HG02798 (cell line): ENCODE data around the gene NAV2.

ENCODE experiments used
- ATAC-seq: cut with Tn5 transposase; IDR thresholded peaks from one replicate; pipeline ENCODE4 v1.9.1; 2021; ENCODE audit warnings: mild to moderate bottlenecking; ENCODE audit not compliant: unreplicated experiment, poor library complexity

NAV2 gene

DNA sequence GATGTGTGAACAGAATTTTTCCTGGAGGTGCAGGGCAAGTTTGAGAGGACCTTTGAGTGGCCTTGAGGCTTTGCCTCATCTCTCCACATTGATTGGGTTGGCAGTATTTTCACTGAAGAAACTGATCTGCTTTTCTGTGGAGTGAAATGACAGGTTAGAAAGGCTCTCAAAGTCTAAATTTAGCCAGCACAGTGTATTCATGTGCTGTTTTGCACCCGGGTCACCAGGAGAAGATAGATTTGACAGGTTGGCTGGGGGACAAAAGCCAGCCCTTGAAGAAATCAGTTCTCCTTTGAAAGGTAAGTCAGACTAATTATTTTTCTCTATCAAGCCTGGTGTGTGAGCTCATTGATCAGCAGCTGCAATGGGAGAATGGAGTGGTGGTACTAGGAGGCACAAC lies 294.7 kb downstream of the NAV2 start:
- ATAC-seq, result no peak

DNA sequence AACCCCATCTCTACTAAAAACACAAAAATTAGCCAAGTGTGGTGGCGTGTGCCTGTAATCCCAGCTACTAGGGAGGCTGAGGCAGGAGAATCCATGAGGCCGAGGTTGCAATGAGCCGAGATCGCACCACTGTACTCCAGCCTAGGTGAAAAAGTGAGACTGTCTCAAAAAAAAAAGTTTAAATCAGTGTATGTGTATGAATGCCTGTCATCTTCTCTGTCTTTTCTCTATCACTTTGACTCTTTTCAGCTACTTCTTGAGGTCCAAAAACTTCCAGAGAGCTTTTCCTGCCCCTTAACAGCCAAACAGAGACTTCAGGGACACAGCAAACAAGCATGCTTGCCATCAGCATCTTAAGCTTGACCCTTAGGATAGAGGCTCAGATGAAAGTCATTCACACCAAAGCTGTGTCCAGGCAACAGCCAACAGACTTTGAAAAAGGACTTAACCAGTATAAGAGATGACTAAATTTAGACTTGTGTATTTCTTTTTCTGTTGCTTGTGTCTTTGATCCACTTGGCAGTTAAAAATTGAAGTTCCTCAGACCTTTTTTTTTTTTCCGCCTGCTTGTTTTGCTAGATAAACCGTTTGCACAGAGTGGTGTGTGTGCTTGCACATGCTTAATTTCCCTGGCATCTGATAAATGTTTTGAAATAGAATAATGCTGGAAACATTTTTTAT lies 295.7 kb downstream of the NAV2 start:
- ATAC-seq, result no peak

DNA sequence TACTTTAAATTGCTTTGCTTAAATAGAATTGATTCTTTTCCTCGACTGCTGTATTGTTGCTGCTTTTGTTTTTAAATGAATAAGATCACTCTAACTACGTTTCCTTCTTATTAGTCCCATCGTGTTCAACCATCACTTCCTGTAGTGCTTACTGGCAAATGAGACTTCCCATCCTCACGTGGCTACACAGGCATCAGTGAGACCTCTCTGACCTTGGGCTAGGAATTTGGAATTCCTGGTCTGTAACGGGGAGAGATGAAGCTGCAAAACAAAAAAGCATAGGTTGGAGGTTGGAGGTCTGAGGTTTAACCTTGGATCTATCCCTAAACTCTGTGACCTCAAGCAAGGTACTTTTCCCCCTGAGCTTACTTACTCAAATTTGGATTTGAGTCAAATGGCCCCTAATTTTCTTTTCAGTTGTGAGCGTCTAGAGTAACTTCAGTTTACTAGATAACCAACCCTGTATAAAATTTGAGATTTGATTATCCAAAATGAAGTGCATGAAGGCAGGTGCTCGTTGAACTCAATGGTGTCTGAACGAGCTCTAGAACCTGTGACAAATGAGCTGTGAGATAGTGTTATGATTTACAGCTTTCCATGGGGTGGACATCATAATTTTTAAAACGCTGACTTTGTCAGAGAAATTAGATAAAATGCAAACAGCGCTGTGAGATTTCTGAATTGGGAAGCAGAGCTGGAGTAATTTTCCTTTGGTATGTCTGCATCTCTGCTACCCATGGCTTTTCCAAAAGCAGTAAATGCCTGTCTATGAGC lies 296.4 kb downstream of the NAV2 start:
- no peak for ATAC-seq

DNA sequence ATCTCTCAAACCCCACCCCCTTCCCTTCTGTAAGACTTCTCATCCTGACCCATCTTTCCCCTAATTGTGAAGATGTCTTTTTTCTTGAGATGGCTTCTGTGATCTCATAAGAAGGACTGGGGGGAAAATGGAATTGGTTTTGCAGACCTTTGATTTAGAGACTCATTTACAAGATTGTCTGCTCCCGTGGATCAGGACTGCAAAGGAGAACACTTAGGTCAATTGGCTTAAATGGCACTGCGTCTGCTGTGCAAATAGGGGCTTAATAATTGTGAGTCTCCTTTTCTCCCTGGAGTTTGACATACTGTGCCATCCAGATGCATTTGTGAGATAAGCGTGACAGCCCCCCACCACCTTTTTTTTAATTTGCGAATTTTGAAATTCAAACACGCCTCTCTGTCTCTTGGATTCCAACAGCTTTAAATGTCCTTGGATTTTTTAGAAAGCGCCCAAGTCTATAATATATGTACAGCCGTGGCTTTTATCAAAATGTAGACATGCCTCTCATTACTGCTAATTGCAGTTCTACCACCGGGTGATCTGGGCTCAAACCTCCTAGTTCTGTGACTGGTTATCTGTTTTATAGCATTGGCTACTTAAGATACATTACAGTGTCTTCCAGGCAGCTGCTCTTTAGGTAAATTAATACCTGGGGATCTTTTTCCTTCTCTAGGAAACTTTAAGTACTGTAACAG lies 297.7 kb downstream of the NAV2 start:
- ATAC-seq, result no peak

DNA sequence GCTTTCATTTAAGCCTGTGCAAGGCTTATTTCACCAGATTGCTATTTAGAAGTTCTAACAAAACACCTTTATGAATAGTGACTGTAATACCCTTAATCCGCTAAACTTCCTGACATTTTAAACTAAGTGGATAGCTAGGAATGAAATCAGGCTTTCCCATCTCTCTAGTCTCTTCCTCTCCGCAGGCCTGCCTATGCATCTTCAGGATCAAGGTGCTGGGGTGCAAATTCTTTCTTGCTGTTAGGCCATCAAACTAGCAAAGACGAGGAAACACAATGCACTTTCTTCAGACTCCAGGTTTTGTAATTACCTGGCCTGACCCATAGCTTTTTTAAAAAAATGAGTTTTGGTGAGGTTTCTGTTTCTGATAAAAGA lies 298.2 kb downstream of the NAV2 start:
- ATAC-seq, result no peak

GRCh38 chr11:20011307-20011951 lies 298.8 kb downstream of the NAV2 start:
- no peak for ATAC-seq

- no peak for ATAC-seq
Observed at GRCh38 chr11:20013346-20014066, 300.9 kb downstream of the NAV2 start.

DNA sequence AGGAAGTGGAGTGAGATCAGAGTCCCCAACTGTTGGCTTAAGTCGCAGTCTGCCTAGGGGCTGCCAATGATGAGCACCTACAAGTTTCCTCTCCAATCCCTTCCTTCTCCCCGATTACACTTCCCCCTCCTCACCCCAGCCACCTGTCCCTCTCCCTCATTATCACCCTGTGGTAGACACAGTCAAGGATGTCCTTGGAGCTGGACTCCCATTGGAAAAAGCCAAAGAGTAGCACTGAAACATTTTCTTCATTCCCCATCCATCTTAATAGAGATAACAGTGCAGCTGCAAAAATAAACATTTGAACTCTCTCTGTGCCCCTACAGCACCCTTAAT lies 301.4 kb downstream of the NAV2 start:
- no peak for ATAC-seq

DNA sequence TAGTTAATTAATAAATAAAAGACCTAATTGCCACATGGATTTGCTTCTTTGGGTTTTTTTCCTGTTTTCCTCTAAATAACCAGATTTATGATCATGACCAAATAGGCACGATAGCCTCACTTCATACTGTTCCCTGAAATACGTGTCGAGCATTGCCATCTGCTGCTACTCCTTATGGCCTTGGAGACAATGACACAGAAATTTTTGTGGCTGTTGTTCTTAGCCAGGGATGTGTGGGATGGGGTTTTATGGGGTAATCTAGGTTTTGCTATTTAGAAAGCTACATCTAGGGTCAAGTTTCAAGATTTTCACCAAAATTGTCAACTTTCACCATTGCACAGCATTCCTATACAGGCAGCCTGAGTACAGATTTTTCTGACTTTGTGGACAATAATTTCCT lies 302.5 kb downstream of the NAV2 start:
- ATAC-seq, result no peak

DNA sequence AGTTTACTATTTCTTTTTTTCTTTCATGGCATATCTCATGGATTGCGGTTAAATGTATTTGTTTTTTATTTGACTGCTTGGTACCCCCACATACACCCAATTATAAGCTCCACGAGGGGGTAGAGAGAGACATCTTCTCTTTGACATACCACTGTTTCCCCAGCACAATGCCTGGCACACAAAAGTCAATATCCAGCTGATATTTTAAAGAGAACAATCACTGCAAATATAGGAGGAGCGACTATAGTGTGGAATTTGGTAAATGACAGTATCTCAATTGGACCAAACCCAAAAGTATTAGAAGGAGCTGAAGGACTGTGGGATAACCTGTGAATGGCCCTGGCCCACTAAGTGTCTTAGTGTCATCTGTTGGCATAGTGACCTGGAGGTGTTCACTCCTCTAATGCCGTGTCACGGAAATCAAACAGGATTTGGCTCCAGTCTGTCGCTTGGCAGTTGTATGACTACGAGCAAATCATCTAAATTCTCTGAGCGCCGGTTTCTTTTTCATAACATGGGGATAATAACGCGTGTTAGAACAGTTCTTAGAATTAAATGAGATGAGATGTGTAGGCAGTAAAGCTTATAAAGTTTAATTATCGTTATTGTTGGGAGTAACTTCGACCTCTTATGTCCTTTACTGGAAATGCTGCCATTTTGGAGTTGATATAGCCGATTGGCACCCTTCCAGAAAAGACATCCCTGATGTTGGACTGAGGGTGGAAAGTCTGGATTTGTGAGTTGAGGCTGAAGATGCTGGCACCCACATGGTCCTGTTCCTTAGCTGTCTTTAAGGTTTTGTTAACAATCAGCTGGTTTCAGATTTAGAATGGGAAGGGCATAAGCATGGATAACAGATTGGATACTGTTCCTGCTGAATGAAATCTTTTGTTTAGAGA lies 303.1 kb downstream of the NAV2 start:
- no peak for ATAC-seq

DNA sequence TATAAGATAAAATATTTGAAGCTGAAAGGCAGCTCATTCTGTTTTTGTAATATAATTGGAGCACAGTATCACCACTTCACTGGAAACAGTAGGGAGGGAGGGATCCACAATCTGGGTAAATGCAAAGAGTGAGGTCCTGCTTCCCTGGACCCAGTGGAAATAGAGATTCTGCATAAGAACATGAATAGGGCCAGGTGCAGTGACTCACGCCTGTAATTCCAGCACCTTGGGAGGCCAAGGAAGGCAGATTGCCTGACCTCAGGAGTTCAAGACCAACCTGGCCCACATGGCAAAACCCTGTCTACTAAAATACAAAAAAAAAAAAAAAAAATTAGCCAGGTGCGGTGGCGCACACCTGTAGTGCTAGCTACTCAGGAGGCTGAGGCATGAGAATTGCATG lies 303.9 kb downstream of the NAV2 start:
- no peak for ATAC-seq

GRCh38 chr11:20017320-20017719 lies 304.7 kb downstream of the NAV2 start:
- ATAC-seq, result no peak

DNA sequence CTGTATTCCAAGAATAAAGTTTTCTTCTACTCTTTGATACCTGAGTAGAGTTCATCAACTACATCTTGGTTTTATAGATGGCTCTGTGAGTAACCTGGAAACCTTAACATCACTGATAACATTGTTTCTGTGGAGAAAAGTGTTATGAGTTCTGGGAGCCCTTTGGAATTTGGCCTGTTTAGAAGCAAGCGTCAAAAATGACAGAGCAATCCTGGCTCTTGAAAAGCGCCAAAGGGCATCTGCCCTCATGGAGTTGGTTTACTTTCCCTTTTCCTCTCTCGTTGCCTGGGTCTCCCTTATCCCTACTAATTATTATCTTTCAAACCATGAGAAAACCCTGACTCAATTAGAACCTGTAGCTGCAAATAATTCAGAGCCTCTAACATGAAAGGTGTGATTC lies 307.6 kb downstream of the NAV2 start:
- no peak for ATAC-seq

DNA sequence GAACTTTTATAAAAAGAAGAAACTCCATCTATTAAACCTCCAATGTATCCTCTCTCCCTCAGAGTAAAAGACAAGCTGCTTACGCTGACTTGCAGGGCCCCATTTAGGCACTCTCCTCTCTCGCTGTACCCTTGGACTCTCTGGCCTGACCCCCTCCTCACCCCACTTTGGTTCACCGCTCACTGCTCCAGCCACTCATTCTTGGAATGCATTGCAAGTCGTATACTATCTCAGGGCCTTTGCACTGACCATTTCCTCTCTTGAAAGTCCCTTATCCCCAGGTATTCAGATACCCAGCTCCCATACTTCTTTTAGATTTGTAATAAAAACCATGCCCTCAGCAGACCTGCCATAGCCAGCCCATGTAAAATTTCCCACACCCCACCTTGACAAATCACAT lies 308.1 kb downstream of the NAV2 start:
- no peak for ATAC-seq

GRCh38 chr11:20021212-20021611 lies 308.6 kb downstream of the NAV2 start:
- ATAC-seq, result no peak

DNA sequence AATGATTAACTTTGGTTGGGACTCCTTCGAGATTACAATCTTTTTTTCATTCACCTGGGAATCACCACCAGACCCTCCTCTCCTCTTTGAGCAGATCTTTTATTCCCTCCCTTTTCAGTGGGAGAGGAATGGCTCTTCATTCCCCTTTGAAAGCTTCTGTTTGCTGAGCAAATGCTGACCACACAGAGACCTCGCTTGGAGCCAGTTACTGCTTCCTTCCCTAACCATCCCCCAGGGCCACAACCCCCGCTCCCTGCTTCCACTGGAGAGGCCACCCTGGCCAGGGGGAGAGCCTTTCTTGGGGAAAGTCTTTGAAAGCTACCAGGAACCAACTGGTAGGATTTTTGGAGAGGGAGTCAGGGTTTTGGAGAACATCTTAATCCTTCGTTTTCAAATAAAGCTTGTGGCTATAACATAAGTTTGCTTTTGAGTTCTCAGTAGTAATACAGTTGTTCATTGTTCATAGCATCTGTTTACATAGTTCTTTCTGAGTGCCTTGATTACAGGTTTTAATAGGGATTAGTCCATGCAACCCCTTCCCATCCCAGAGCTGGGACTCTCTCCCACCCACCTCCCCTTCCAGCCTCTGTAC lies 309.2 kb downstream of the NAV2 start:
- no peak for ATAC-seq

DNA sequence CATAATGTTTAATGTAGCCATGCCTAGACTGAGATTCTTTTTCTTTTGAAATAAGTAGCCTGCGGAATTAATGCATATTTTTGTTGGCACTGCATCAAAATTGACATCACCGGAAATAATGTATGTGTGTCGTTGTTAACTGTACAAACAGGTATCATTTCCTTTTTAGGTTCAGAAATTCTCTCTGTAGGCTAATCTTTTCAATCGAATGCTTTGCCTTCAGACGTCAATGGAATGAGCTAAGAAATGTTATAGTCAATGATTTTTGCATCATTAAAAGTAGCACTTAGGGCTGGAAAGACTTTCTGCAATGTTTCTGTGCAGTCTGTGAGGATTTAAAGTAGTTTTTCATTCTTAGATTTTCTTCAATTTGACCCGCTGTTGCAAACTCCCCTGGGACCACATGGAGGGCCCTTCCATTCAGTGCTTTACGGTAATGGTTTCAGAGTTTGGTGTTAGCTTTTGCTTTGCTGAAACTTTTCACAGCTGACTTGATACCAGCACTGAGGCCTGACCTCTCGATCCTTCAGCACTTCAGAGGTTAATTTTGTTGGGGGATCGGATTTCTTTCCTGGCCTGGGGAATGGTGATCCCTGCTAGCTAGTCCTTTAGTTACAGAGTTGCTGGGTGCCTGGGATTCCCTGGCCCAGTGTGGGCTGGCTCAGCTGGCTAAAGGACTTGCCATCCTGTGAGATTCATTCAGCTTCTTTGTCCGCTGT lies 309.9 kb downstream of the NAV2 start:
- peak; percentile 63 for ATAC-seq

DNA sequence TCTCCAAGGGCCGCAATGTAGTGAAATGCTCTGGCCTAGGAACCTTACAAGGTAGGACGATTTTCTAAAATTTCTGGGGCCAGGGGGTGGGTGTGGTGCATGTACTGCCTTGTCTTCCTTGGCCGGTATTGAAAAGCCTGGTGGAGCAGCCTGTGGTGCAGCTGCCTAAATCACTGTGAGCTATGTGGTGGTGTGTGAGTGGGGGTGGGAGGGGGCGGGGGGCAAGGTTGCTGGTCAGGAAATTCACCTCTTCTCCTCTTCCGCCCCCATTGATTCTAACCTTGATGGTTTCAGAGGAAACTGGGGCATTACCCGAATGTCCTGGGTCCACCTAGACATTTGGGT lies 310.4 kb downstream of the NAV2 start:
- no peak for ATAC-seq
